GM11168 (cell line): Measurements from ENCODE around the gene HGS.

Experiments
- in situ Hi-C: fragments of 300-500 bp; cut with MboI; formaldehyde crosslinking; loops from one replicate; pipeline ENCODE4 v1.12.0; 2022; ENCODE audit warnings: low sequenced_read_pairs; ENCODE audit not compliant: unreplicated experiment

Gene HGS

DNA sequence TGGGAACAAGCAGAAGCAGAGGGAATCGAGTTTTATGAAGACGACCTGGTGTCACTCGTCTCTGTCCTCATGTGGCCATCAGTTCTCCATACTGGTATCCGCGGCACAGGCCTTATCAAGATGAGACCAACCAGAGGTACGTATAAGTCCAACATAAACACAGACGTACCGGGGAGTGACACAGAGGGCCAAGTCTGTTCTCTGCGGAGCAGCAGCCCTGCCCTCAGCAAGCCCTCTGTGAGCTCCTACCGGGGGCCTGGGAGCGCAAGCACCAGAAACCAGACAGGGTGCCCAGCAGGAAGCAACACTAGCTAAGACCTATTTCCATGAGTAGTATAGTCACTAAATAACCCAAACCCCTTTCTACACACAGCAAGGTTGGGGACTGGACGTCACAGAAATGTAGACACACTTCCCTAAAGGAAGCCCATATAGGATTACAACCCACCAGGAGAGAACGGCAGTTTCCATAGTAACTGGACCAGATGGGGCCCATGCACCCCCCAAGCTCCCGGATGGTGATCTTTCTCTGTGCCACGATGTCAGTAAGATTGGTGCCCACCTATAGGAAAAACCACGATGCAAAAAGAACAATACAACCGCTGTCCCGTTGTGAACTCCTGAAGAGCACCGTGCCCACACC is 1.1 kb upstream of the HGS start:
- in situ Hi-C loops, result no loop called here

DNA sequence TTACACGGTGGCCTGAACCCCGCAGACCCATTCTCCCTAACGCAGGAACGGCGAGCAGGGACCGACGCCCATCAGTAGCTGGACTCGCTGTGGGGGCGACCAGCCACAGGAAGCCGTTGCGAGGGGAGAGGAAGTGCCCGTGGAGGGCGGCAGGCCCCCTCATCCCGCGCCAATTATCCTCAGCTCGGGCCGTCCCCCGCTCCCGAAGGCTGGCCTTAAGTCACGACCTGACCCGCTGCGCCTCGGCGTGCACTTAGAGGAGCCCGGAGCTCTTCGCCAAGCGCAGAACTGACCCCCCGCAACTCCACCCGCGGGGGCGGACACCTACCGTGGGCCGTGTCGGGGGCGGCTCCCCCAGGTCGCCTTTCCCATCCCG is 615 bp upstream of the HGS start:
- in situ Hi-C loops, result no loop called here

DNA sequence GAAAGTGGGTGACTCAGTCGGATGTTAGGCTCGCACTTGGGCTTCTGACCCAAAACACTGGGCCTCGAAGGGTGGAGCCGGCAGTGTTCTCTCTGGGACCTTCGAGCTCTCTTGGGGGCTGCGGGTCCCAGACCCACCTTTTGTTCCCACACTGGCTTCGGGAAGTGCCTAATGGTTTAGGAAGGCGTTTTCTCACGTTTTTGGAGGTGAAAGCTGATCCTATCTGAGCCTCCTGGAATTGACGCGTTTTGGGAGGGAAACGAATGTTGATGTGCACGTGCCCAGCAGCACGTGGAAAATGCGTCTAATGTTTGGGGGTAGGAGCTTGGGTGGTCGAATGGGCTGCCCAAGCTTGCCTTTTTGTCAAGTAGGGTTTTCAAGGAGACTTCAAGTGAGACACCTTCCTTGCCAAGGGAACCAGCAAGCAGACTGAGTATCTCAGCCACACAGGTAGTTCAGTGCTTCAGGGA is 666 bp downstream of the HGS start:
- in situ Hi-C loops, result no loop called here

DNA sequence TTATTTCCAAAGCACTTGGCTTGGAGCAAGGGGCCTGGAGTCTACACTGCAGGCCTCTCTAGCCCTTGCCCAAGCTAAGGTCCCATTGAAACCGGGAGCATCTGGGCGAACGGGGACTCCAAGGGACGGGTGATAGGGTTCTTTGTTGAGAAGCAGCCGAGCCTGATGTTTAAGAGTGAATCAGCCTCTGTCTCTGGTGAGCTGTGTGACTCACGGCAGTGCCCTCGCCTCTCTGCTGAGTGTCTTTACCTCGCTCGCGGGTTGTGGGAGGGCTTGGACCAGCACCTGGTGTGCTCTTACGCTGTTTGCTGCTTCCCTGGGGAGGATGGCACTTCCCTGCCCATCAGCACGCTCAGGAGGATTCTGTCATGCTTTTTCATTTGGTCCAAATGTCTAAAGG is 1.3 kb downstream of the HGS start:
- in situ Hi-C loops, result no loop called here

DNA sequence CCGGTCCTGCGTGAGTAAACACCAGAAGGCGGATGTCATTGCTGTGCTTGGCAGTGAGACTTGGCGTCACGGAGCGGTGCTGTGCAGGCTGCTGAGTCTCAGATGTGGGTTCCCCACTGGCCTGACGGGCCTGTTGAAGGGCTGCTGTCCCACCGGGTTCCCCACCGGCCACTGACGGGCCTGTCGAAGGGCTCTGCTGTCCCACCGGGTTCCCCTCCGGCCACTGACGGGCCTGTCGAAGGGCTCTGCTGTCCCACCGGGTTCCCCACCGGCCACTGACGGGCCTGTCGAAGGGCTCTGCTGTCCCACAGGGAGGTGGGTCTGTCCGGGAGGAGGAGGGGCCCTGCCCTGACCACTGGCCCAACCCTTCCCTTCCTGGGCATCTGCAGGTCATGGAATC is 2.8 kb downstream of the HGS start:
- in situ Hi-C loops, result no loop called here

DNA sequence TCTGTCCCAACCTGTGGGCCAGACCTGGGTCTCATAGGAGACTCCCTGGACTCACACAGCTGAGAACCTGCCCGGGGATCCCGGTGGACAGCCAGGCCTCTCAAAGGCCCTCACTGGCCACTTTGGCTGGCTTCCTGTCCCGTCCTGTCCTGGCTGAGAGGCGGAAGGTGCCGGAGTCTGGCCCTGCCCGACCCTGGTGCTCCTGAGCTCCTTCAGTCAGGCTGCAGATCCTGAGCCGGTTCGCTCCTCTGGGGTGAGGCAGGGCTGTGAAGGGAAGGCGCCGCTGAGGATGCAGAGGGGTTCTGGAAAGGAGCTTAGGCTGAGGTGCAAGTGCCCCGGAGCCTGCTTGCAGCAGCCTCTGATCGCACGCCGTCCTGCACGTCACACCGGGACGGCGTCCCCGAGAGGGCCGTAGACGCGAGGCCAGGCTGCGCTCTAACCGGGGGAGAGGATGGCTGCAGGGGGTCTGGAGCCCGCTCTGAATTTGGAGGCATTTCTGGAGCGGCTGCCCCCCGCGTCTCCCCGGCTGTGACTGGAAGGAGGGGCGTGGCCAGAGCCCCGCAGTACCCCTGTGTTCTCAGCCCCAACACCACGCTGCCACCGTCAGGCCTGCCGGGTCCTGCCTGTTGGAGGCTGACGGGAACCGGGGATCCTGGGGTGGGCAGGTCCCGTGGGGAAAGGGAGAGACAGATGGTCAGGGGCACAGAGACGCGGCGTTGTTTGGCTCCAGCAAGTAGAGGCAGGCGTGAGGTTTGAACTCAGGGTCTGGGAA is 4.1 kb downstream of the HGS start:
- in situ Hi-C loops, result no loop called here

DNA sequence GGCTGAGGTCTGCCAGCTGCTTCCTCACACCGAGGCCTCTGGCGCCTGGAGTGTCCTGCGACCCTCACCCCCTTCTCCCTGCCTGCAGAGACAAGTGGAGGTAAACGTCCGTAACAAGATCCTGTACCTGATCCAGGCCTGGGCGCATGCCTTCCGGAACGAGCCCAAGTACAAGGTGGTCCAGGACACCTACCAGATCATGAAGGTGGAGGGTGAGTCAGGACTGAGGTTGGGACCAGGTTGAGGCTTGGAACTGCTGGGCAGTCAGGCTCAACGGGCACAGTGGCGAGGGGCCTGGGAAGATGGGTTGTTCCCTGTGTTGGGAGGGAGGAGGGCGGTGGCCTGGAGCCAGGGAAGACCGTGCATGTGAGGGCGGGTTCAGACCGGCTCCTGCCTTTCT is 4.8 kb downstream of the HGS start:
- in situ Hi-C loops, result no loop called here

DNA sequence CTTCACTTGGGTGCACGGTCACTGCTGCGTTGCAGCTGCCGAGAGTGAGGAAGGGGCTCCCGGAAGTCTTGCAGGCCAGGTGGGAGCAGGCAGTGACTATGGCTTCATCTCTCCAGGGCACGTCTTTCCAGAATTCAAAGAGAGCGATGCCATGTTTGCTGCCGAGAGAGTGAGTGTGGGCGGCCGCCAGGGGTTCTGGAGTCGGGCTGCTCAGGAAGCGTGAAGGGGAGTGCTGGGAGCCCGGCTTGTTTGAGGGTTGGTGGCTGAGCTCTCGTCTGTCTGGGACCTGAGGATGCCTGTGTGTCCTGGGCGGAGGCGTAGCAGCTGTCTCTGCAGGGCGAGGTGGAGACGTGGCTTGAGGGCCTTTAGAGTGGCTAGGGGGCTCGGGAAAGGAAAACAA is 6.3 kb downstream of the HGS start:
- in situ Hi-C loops, result no loop called here

DNA sequence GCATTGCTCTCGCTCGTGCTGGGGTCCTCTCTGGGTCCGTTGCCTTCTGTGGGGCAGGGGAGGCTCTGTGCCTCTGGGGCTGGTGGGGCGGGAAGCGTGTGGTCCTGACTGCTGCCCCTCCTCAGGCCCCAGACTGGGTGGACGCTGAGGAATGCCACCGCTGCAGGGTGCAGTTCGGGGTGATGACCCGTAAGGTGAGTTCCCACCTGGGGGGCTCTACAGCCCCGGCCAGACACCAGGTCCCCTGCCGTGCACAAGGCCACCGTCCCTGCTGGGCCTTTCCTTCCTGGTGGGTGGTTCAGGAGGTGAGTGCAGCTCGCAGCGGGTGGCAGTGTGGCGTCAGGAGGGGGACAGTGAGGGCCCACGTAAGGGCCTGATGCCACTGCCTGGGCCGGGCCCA is 6.7 kb downstream of the HGS start:
- in situ Hi-C loops, result no loop called here

DNA sequence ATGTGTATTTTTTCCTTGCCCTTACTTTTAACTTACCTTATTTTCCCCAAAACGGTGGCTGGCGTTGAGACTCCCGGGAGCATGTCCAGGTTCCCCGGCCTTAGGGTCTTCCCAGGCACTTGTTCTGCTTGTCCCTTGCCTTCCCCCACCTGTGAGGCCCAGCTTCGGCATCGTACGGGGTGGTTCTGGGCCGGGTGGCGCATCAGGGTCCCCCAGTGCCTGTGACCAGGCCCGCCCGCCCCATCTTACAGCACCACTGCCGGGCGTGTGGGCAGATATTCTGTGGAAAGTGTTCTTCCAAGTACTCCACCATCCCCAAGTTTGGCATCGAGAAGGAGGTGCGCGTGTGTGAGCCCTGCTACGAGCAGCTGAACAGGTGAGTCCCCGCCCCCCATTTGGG is 7.4 kb downstream of the HGS start:
- in situ Hi-C loops, result no loop called here

DNA sequence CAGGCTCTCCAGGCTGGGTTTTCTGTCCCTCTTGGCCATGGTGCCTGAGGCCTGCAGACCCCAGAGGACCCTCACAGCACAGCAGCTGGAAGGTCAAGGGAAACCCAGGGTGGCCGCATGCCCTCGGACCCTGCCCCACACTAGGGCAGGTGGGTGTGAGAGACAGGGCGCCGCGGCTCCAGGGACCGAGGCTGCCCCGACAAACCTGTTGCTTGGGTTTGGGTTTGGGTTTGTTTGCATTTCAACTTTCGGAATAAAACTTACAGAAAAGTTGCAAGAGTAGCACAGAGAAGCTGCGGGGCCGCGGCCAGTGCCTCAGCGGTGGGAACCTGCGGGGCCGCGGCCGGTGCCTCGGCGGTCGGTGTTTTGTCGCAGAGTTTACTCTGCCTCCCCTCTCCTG is 7.8 kb downstream of the HGS start:
- in situ Hi-C loops, result no loop called here

DNA sequence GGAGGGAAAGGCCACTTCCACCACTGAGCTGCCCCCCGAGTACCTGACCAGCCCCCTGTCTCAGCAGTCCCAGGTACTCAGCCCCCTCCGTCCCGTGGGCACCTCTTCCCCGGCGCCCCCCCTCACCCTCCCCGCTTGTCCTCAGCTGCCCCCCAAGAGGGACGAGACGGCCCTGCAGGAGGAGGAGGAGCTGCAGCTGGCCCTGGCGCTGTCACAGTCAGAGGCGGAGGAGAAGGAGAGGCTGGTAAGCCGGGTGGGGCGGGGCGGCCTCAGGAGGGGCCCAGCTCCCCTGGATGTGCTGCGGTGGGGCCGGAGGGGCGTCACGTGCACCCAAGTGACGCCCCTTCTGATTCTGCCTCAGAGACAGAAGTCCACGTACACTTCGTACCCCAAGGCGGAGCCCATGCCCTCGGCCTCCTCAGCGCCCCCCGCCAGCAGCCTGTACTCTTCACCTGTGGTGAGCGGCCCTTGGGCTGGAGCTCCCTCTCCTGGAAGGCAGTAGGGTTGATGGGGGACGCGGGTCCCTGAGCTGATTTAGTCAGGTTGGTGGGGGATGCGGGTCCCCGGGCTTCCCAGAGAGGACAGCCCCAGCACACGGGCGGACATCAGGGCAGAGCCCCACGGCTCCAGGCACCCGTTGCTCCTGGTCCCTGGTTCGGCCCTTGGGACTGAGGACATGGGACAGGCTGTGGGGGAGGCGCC is 9.8 kb downstream of the HGS start:
- in situ Hi-C loops, result no loop called here

DNA sequence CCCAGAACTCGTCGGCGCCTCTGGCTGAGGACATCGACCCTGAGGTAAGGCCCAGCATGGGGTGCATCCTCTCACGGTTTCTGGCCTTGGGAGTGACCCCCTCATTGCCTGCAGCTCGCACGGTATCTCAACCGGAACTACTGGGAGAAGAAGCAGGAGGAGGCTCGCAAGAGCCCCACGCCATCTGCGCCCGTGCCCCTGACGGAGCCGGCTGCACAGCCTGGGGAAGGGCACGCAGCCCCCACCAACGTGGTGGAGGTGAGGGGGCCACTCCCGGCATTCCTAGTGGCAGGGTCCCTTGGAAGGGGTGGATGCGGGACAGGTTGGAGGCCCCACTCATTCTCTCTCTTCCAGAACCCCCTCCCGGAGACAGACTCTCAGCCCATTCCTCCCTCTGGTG is 11.0 kb downstream of the HGS start:
- in situ Hi-C loops, result no loop called here

DNA sequence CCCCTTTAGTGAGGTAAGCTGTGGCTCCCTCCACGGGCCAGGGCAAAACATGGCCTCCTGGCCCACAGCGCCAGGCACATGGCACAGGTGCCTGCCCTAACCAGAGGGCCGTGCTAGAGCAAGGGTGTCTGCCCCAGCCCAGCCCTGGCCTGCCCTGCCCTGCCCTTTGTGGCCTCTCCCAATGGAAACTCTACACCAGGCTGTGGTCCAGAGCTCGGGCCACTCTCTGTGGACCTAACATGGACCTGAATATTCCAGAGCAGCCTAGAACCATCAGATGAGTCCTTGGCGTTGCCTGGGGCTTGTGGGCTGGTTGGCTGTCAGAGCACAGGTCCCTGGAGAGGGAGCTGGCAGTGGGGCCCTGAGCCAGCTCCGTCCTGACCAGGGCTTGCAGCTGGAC is 11.4 kb downstream of the HGS start:
- in situ Hi-C loops, result no loop called here

DNA sequence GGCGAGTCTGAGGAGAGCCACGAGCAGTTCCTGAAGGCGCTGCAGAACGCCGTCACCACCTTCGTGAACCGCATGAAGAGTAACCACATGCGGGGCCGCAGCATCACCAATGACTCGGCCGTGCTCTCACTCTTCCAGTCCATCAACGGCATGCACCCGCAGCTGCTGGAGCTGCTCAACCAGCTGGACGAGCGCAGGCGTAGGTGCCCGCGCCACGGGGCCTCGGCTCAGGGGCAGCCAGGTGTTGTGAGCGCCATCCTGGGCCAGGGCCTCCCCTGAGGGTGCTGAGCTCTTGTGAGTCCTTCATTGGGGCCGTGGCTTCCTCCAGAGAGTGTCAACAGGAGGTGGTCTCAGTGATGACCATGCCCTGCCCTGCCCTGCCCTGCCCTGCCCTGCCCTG is 12.0 kb downstream of the HGS start:
- in situ Hi-C loops, result no loop called here

DNA sequence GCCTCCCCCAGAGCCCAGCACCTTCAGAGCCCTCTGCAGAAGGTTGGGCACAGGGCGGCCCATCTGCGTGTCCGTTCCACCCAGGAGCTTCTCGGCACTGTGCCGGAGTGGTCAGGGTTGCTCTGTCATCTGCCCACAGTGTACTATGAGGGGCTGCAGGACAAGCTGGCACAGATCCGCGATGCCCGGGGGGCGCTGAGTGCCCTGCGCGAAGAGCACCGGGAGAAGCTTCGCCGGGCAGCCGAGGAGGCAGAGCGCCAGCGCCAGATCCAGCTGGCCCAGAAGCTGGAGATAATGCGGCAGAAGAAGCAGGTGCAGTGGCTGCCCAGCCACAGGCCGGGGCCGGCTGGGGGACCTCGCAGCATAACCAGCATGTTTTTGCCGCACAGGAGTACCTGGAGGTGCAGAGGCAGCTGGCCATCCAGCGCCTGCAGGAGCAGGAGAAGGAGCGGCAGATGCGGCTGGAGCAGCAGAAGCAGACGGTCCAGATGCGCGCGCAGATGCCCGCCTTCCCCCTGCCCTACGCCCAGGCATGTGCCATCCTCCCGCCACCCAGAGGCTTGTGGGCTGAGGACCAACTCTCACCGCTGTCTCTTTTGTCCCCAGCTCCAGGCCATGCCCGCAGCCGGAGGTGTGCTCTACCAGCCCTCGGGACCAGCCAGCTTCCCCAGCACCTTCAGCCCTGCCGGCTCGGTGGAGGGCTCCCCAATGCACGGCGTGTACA is 12.6 kb downstream of the HGS start:
- in situ Hi-C loops, result no loop called here

DNA sequence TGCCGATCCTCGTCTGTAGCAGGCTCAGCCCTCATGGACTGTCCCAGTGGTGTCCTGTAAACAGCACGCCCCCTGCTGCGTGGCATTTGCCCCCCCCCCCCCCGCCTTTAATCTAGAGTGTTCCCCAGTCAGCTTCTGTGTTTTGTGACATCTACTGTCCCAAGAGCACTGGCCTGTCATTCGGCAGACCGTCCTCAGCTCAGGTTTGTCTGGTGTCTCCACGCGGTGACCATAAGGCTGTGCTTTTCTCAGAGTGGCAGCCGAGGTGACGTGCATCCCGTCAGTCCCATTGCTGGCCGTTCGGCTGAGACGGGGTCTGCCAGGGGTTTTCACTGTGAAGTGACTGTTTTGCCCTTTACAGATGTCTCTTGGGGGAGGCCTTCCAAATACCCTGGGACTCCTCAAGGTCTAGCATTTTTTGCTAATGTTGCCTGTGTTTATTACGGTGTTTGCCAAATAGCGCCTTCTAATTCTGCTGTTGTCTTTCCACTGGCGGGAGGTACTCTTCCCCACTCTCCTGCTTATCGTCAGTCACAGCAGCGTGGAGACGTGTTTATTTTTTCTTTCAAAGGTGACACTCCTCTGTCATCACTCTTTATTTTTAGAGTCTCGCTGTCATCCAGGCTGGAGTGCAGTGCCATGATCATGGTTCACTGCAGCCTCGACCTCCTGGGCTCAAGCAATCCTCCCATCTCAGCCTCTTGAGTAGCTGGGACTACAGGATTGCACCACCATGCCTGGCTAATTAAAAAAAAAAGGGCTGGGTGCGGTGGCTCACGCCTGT is 13.6 kb downstream of the HGS start:
- in situ Hi-C loops, result no loop called here

DNA sequence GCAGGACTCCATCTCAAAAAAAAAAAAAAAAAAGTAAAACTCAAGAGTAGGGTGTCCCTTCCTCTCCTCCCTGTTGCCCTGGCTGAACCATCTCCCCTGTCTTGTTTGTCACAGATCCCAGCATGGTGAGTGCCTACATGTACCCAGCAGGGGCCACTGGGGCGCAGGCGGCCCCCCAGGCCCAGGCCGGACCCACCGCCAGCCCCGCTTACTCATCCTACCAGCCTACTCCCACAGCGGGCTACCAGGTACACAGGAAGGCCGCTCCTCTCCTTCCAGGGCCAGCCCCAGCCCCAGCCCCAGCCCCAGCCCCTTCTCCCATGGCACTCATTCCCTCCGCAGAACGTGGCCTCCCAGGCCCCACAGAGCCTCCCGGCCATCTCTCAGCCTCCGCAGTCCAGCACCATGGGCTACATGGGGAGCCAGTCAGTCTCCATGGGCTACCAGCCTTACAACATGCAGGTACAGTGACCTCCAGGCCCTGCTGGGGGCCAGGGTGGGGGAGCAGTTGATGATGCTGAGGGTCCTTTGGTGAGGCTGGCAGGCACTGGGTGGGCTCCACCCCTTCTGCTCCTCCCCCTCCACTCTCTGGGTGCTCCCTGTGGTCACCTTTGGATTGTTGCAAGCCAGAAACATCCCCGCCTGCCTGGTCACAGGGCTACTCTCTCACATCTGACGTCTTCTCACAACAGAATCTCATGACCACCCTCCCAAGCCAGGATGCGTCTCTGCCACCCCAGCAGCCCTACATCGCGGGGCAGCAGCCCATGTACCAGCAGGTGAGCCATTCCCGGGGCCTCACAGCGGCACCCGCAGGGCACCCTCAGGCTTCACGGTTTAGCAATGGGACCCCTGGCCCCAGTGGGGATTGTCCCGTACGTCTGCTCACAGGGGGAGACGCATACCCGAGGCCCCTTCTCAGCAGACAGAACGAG is 16.8 kb downstream of the HGS start:
- in situ Hi-C loops, result no loop called here
